H1 (cell line): ENCODE results near the gene CHPT1. TPM values are rescaled to one million over a fixed set of nuclear protein-coding genes. Genes with fewer than 3 reads are reported as not detected.

Source experiments
- CTCF ChIA-PET: fragments of 300-600 bp; sonication (Branson Sonifier 250); formaldehyde crosslinking; loops from one replicate; lab custom pipeline; 2021; ENCODE audit not compliant: partially characterized antibody; lab: Charles Lee
- POLR2A ChIA-PET: fragments of 300-600 bp; sonication (Branson Sonifier 250); formaldehyde crosslinking; loops from one replicate; lab custom pipeline; 2021; ENCODE audit warnings: inconsistent platforms; ENCODE audit not compliant: partially characterized antibody; lab: Charles Lee
- DNase-seq, 2 experiments: peaks; one replicate each; pipeline versions ENCODE4 v3.0.0 to v3.0.0-alpha.2; 2010 to 2022; ENCODE audit warnings: low spot score in 2 of 2, low read depth in 1 of 2, mixed read lengths in 1 of 2
- FAIRE-seq: peaks from 2 replicates; lab custom pipeline; 2011; peaks lifted over from hg19 to GRCh38; lab: Jason Lieb, UNC
- H2AFZ ChIP-seq: 2 replicates; pipeline ENCODE4 v1.8.1; 2012; ENCODE audit warnings: low read length, inconsistent platforms
- H2AK5ac ChIP-seq: 2 replicates; pipeline ENCODE4 v1.6.1; 2013; ENCODE audit warnings: low read depth, low read length
- H2BK120ac ChIP-seq: replicated peaks from 2 replicates; pipeline ENCODE3; 2013; ENCODE audit warnings: low read depth, low read length, inconsistent platforms
- H2BK12ac ChIP-seq: 2 replicates; pipeline ENCODE4 v1.6.1; 2013; ENCODE audit warnings: low read depth, low read length
- H2BK15ac ChIP-seq: 2 replicates; pipeline ENCODE4 v1.6.1; 2013; ENCODE audit warnings: low read length
- H2BK20ac ChIP-seq: 2 replicates; pipeline ENCODE4 v1.6.1; 2013; ENCODE audit warnings: low read length
- H2BK5ac ChIP-seq: 2 replicates; pipeline ENCODE4 v1.6.1; 2013; ENCODE audit warnings: low read depth, low read length
- H3K14ac ChIP-seq: 2 replicates; pipeline ENCODE4 v1.6.1; 2013; ENCODE audit warnings: inconsistent platforms; ENCODE audit not compliant: insufficient read length
- H3K18ac ChIP-seq: 2 replicates; pipeline ENCODE4 v1.6.1; 2013; ENCODE audit warnings: low read length; ENCODE audit errors: extremely low read depth
- H3K23ac ChIP-seq: 2 replicates; pipeline ENCODE4 v1.6.1; 2013; ENCODE audit warnings: inconsistent platforms; ENCODE audit not compliant: insufficient read length
- H3K23me2 ChIP-seq: 2 replicates; pipeline ENCODE4 v1.6.1; 2013; ENCODE audit warnings: low read depth, low read length
- H3K27ac ChIP-seq: 2 replicates; pipeline ENCODE4 v1.6.1; 2011; ENCODE audit warnings: low read depth, low read length, inconsistent platforms
- H3K27me3 ChIP-seq, 4 experiments: replicated peaks in 1 of 4; 1 replicate in 1 of 4; 2 replicates in 3 of 4; pipeline versions ENCODE4 v1.6.1 to v1.8.1; 2011 to 2013; ENCODE audit warnings: low read length in 3 of 4, mild to moderate bottlenecking in 3 of 4, inconsistent platforms in 2 of 4, mixed read lengths in 2 of 4, moderate library complexity in 1 of 4; ENCODE audit not compliant: control insufficient read depth in 3 of 4, insufficient read depth in 3 of 4; ENCODE audit errors: extremely low read depth in 1 of 4
- H3K36me3 ChIP-seq, 4 experiments: 2 replicates each; pipeline versions ENCODE4 v1.6.1 to v1.8.1; 2011 to 2013; ENCODE audit warnings: mild to moderate bottlenecking in 4 of 4, low read length in 3 of 4, moderate library complexity in 2 of 4, control low read depth in 1 of 4, inconsistent platforms in 1 of 4; ENCODE audit not compliant: insufficient read depth in 4 of 4, control insufficient read depth in 2 of 4
- H3K4ac ChIP-seq: replicated peaks from 2 replicates; pipeline ENCODE3; 2013; ENCODE audit warnings: low read length, low read depth, mixed read lengths, inconsistent platforms; ENCODE audit not compliant: insufficient read length
- H3K4me1 ChIP-seq, 4 experiments: replicated peaks in 1 of 4; 1 replicate in 1 of 4; 2 replicates in 3 of 4; pipeline versions ENCODE4 v1.6.1 to v1.8.1; 2011 to 2013; ENCODE audit warnings: low read length in 3 of 4, inconsistent platforms in 2 of 4, mixed read lengths in 1 of 4; ENCODE audit not compliant: insufficient read depth in 4 of 4, control insufficient read depth in 3 of 4
- H3K4me2 ChIP-seq, 2 experiments: 2 replicates each; pipeline versions ENCODE4 v1.6.1 to v1.8.1; 2011 to 2013; ENCODE audit warnings: low read depth in 2 of 2, low read length in 2 of 2, control low read depth in 1 of 2, inconsistent platforms in 1 of 2, mild to moderate bottlenecking in 1 of 2; ENCODE audit not compliant: insufficient read depth in 1 of 2
- H3K4me3 ChIP-seq, 4 experiments: fragments of 200-600, 300-600 bp in 1 of 4; sonication (generic), shearing (Covaris generic), sonication (Bioruptor Twin) in 1 of 4; 2 replicates each; pipeline versions ENCODE4 v1.5.1 to v1.8.1; 2011 to 2016; ENCODE audit warnings: low read length in 4 of 4, low read depth in 3 of 4, control low read depth in 2 of 4, inconsistent platforms in 2 of 4, mild to moderate bottlenecking in 2 of 4, mixed read lengths in 1 of 4, moderate library complexity in 1 of 4; ENCODE audit not compliant: insufficient read depth in 2 of 4; ENCODE audit errors: extremely low read depth in 1 of 4
- H3K56ac ChIP-seq: replicated peaks from 2 replicates; pipeline ENCODE3; 2013; ENCODE audit warnings: low read depth, mild to moderate bottlenecking, mixed read lengths, low read length, inconsistent platforms; ENCODE audit not compliant: insufficient read length
- H3K79me1 ChIP-seq: 2 replicates; pipeline ENCODE4 v1.6.1; 2013; ENCODE audit warnings: low read depth, low read length, control low read depth
- H3K79me2 ChIP-seq, 2 experiments: 2 replicates each; pipeline versions ENCODE4 v1.6.1 to v1.8.1; 2012 to 2013; ENCODE audit warnings: low read length in 2 of 2, mild to moderate bottlenecking in 2 of 2, inconsistent platforms in 1 of 2; ENCODE audit not compliant: insufficient read depth in 2 of 2, control insufficient read depth in 1 of 2
- H3K9ac ChIP-seq, 4 experiments: replicated peaks in 1 of 4; 1 replicate in 1 of 4; 2 replicates in 3 of 4; pipeline versions ENCODE4 v1.6.1 to v1.8.1; 2011 to 2013; ENCODE audit warnings: low read depth in 3 of 4, low read length in 3 of 4, control low read depth in 2 of 4, mild to moderate bottlenecking in 2 of 4, moderate library complexity in 2 of 4, inconsistent platforms in 1 of 4; ENCODE audit errors: extremely low read depth in 1 of 4
- H3K9me3 ChIP-seq, 2 experiments: 2 replicates each; pipeline versions ENCODE4 v1.6.1 to v1.8.1; 2012 to 2013; ENCODE audit warnings: mild to moderate bottlenecking in 2 of 2, moderate library complexity in 2 of 2, control low read depth in 1 of 2, inconsistent platforms in 1 of 2, low read depth in 1 of 2, low read length in 1 of 2, mixed read lengths in 1 of 2; ENCODE audit not compliant: insufficient read depth in 2 of 2
- H4K20me1 ChIP-seq, 2 experiments: replicated peaks in 1 of 2; 2 replicates each; pipeline versions ENCODE3 to v1.8.1; 2011 to 2013; ENCODE audit warnings: inconsistent platforms in 2 of 2, low read length in 2 of 2, mild to moderate bottlenecking in 1 of 2; ENCODE audit not compliant: insufficient read depth in 2 of 2, control insufficient read depth in 1 of 2
- H4K5ac ChIP-seq: 2 replicates; pipeline ENCODE4 v1.6.1; 2013; ENCODE audit warnings: low read length, low read depth, mixed read lengths, inconsistent platforms; ENCODE audit not compliant: insufficient read length
- H4K8ac ChIP-seq: 2 replicates; pipeline ENCODE4 v1.8.0; 2013; ENCODE audit warnings: mild to moderate bottlenecking, moderate library complexity, low read length, inconsistent platforms; ENCODE audit not compliant: insufficient read depth; ENCODE audit errors: extremely low read depth
- H4K91ac ChIP-seq: replicated peaks from 2 replicates; pipeline ENCODE3; 2013; ENCODE audit warnings: low read length, mixed read lengths, inconsistent platforms; ENCODE audit not compliant: insufficient read length
- CBX5 ChIP-seq: fragments of 300-800, 300-1000 bp; sonication (generic); IDR thresholded peaks from 2 replicates; pipeline ENCODE4 v1.7.1; 2016; ENCODE audit warnings: antibody characterized with exemption, low read length, low read depth
- CHD2 ChIP-seq: IDR thresholded peaks from 2 replicates; pipeline ENCODE4 v1.6.1; 2012; ENCODE audit warnings: low read length, improper control_type of control experiment
- FOSL1 ChIP-seq: IDR thresholded peaks from 2 replicates; pipeline ENCODE4 v1.6.1; 2011; ENCODE audit warnings: mild to moderate bottlenecking, low read depth, low read length, moderate library complexity; ENCODE audit not compliant: insufficient read depth
- JUND ChIP-seq: IDR thresholded peaks from 2 replicates; pipeline ENCODE4 v1.6.1; 2011; ENCODE audit warnings: mild to moderate bottlenecking, improper control_type of control experiment, low read length
- NRF1 ChIP-seq: IDR thresholded peaks from 2 replicates; pipeline ENCODE4 v1.6.1; 2011; ENCODE audit warnings: mild to moderate bottlenecking, low read depth, low read length, improper control_type of control experiment
- POLR2AphosphoS5 ChIP-seq: IDR thresholded peaks from 2 replicates; pipeline ENCODE4 v1.6.1; 2011; ENCODE audit warnings: low read depth, low read length
- POU5F1 ChIP-seq: IDR thresholded peaks from 2 replicates; pipeline ENCODE4 v1.6.1; 2011; ENCODE audit warnings: low read depth, mild to moderate bottlenecking, low read length, moderate library complexity
- RAD21 ChIP-seq, 2 experiments: IDR thresholded peaks in 1 of 2; conservative IDR thresholded peaks in 1 of 2; 2 replicates each; pipeline ENCODE4 v1.6.1; 2011; ENCODE audit warnings: low read depth in 2 of 2, low read length in 2 of 2, improper control_type of control experiment in 1 of 2, inconsistent platforms in 1 of 2, mild to moderate bottlenecking in 1 of 2, moderate library complexity in 1 of 2
- SP2 ChIP-seq: IDR thresholded peaks from 2 replicates; pipeline ENCODE4 v1.6.1; 2012; ENCODE audit warnings: mild to moderate bottlenecking, low read length, inconsistent platforms
- SP4 ChIP-seq: IDR thresholded peaks from 2 replicates; pipeline ENCODE4 v1.6.1; 2012; ENCODE audit warnings: low read length, inconsistent platforms
- TAF7 ChIP-seq: optimal IDR thresholded peaks from 2 replicates; pipeline ENCODE3; 2011; ENCODE audit warnings: low read depth, mild to moderate bottlenecking, inconsistent platforms, low read length, moderate library complexity, borderline replicate concordance
- YY1 ChIP-seq: IDR thresholded peaks from 2 replicates; pipeline ENCODE4 v1.6.1; 2011; ENCODE audit warnings: low read depth, mild to moderate bottlenecking, low read length
- WGBS, 2 experiments: shearing (Covaris generic) in 1 of 2; methylation state at CpG; one replicate each; pipeline versions ENCODE4 v1.1.6 to v1.1.7; 2013 to 2015; ENCODE audit warnings: low lambda C conversion rate in 2 of 2, mixed read lengths in 2 of 2, inconsistent platforms in 1 of 2, low coverage in 1 of 2, missing lambda C conversion rate in 1 of 2; ENCODE audit not compliant: insufficient replicate concordance in 2 of 2, insufficient coverage in 1 of 2, insufficient read length in 1 of 2; ENCODE audit errors: extremely low coverage in 1 of 2, missing lambda C conversion rate in 1 of 2; 5-methylcytosine and 5-hydroxymethylcytosine counted together
- polyA plus RNA-seq, 7 experiments: library from polyadenylated mRNA; depleted of rRNA in 3 of 7; stranded (reverse) in 5 of 7; unstranded in 2 of 7; fragments of >200 nt in 5 of 7; fragments of 200-250 nt in 2 of 7; gene quantifications; 1 replicate in 5 of 7; 2 replicates in 1 of 7; 4 replicates in 1 of 7; pipeline versions ENCODE4 v1.2.1 to v1.2.3, GENCODE V29; 2011 to 2013; ENCODE audit warnings: missing spikeins in 2 of 7, mixed read lengths in 2 of 7
- total RNA-seq: library from RNA; stranded (reverse); fragmentation: NEBNext Ultra II Directional; extraction: Animal tissue kit (Norgen Biotek cat#: 25700); gene quantifications from 2 replicates; pipeline ENCODE4 v1.2.1, GENCODE V29; 2021
- TF ChIP-seq, protein P1 (sequence below), 3 experiments: IDR thresholded peaks; 1 replicate in 2 of 3; 2 replicates in 1 of 3; pipeline versions ENCODE4 v1.5.1 to v1.6.1; 2011; ENCODE audit warnings: low read length in 3 of 3, mild to moderate bottlenecking in 3 of 3, inconsistent platforms in 2 of 3, low read depth in 1 of 3, moderate library complexity in 1 of 3; ENCODE audit not compliant: insufficient read depth in 1 of 3; ENCODE audit errors: control extremely low read depth in 1 of 3

CHPT1 gene
- total and polyA plus RNA-seq, 2 of the 8 experiments (the other 6 are each of a cell fraction or from before 2014, with no cell fraction given): 13.3 to 22.5 TPM

DNA sequence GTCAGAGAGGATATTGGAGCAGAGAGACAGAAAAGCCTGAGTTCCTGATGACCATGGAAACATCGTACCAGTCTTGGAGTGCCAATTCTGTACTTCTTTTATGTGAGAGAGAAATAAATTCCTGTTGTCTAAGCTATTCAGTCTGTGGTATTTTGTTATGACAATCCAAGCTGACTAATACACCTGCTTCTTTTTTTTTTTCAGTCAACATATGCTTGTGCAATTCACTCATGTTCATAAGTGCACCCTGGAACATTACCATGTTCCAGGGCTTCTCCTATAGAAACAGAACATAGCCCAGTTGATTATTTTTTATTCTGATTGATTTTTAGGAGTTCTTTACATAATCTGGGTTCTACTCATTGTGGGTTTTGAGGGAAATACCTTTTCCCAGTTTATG is 1.7 kb upstream of the CHPT1 start:
- H3K9ac ChIP-seq: no peak overlapping the region
- H3K9me3 ChIP-seq: no peaks in the 10 kb centered on the region
- H2AFZ ChIP-seq: no peak overlapping the region
- no peak overlapping the region for H2BK12ac ChIP-seq
- peaks cover 0 to 4% (median 3%) of the 10 kb centered on the region in 4 experiments; a peak in 3 of 7 replicates for H3K4me1 ChIP-seq
- no peak overlapping the region for H4K5ac ChIP-seq
- H2BK20ac ChIP-seq: no peak overlapping the region
- no peak overlapping the region for H3K18ac ChIP-seq
- H3K79me2 ChIP-seq: 0 out of 4 replicates have a peak, but pooled peaks cover 0 to 3% of the 10 kb centered on the region in 2 experiments
- CTCF ChIA-PET: no interaction called here
- POLR2A ChIA-PET: no interaction called here
- no peak overlapping the region for H2BK15ac ChIP-seq
- no peak overlapping the region for H4K8ac ChIP-seq
- H3K14ac ChIP-seq: no peak overlapping the region
- FAIRE-seq: no peak
- no peaks in the 10 kb centered on the region for H3K36me3 ChIP-seq
- no peak overlapping the region for H2AK5ac ChIP-seq
- H3K27ac ChIP-seq: no peak overlapping the region
- no peak overlapping the region for H4K91ac ChIP-seq
- no peak overlapping the region for H3K23ac ChIP-seq
- H2BK120ac ChIP-seq: no peak overlapping the region
- 94% methylated on average over 1 of the region's 1 CpG; no CpG with 5 or more reads in 1 of the 2 experiments for WGBS, 2 experiments
- DNase-seq: no peak
- H2BK5ac ChIP-seq: no peak overlapping the region
- peaks cover 11% of the 10 kb centered on the region; the same call in 1 of the 2 replicates for H3K23me2 ChIP-seq
- no peak overlapping the region for H3K4ac ChIP-seq
- peaks cover 2 to 18% (median 12%) of the 10 kb centered on the region in 4 experiments for H3K27me3 ChIP-seq
- H3K4me2 ChIP-seq: no peak overlapping the region; a peak in 1 of 4 replicates
- no peaks in the 10 kb centered on the region for H4K20me1 ChIP-seq
- no peak overlapping the region for H3K56ac ChIP-seq
- H3K4me3 ChIP-seq: no peak overlapping the region
- H3K79me1 ChIP-seq: no peaks in the 10 kb centered on the region
- TF ChIP-seq SP2 (no peak), POU5F1 (no peak), JUND (no peak), NRF1 (no peak), SP4 (no peak), CHD2 (no peak), YY1 (no peak), POLR2AphosphoS5 (no peak), FOSL1 (no peak), TAF7 (no peak), CBX5 (no peak), RAD21 (IDR thresholded peaks at IDR 0.05 in 1 of 2, conservative IDR thresholded peaks at IDR 0.05 in 1 of 2; ENCODE audit: low read depth in 2 of 2, low read length in 2 of 2) (no peak)
- TF ChIP-seq, protein P1, sequence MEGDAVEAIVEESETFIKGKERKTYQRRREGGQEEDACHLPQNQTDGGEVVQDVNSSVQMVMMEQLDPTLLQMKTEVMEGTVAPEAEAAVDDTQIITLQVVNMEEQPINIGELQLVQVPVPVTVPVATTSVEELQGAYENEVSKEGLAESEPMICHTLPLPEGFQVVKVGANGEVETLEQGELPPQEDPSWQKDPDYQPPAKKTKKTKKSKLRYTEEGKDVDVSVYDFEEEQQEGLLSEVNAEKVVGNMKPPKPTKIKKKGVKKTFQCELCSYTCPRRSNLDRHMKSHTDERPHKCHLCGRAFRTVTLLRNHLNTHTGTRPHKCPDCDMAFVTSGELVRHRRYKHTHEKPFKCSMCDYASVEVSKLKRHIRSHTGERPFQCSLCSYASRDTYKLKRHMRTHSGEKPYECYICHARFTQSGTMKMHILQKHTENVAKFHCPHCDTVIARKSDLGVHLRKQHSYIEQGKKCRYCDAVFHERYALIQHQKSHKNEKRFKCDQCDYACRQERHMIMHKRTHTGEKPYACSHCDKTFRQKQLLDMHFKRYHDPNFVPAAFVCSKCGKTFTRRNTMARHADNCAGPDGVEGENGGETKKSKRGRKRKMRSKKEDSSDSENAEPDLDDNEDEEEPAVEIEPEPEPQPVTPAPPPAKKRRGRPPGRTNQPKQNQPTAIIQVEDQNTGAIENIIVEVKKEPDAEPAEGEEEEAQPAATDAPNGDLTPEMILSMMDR (IDR thresholded peaks at IDR 0.05; ENCODE audit: control extremely low read depth in 1 of 3, insufficient read depth in 1 of 3, low read depth in 1 of 3, low read length in 3 of 3): no peak
